Measurements from ENCODE around the gene NPPC. TPM values are rescaled to one million over a fixed set of nuclear protein-coding genes. Genes with fewer than 3 reads are reported as not detected.

Gene NPPC
- total and polyA plus RNA-seq, 2 of the 8 experiments (the other 6 are each of a cell fraction or from before 2014, with no cell fraction given) = 1.3 to 4.7 TPM

DNA sequence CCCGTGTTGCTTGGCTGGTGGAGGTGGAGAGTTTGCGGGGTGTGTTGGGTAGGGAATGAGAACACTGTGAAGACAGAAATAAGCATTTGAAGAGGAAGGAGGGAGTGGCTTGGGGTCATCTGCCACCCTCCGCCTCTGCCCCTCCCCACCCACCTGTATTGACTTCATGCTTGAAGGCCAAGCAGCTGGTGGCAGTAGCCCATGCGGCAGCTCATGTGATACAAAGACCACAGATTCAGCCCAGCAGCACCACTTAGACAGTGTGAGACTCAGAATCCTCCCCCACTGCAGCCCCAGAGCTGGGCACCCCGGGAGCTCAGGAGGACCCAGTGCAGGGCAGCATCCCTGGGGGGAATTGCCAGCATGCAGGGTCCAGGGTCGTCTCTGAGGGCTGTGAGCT is 15.4 kb downstream of the NPPC start:
- whole genome bisulfite sequencing, 2 experiments (ENCODE audit: extremely low coverage in 1 of 2, insufficient coverage in 1 of 2, insufficient read length in 1 of 2, insufficient replicate concordance in 2 of 2, low coverage in 1 of 2, low lambda C conversion rate in 2 of 2, missing lambda C conversion rate in 1 of 2) = 91% methylated on average over 6 of the region's 6 CpGs; no CpG with 5 or more reads in 1 of the 2 experiments
- H4K5ac ChIP-seq (ENCODE audit: insufficient read length, low read depth, low read length) = no peak overlapping the region
- no peak overlapping the region for H2BK20ac ChIP-seq (ENCODE audit: low read length)
- H3K23me2 ChIP-seq (ENCODE audit: low read depth, low read length) = no peaks in the 10 kb centered on the region
- H3K4me3 ChIP-seq (ENCODE audit: extremely low read depth in 1 of 4, insufficient read depth in 2 of 4, low read depth in 3 of 4, low read length in 4 of 4) = no peak overlapping the region
- no peak overlapping the region for H3K14ac ChIP-seq (ENCODE audit: insufficient read length)
- no peaks in the 10 kb centered on the region for H3K27me3 ChIP-seq (replicated peaks in 1 of 4; ENCODE audit: control insufficient read depth in 3 of 4, extremely low read depth in 1 of 4, insufficient read depth in 3 of 4, low read length in 3 of 4)
- ChIA-PET CTCF (ENCODE audit: partially characterized antibody) (interaction anchor here (0.5 to 4.5 kb wide), 12 partner anchors 10 to 536 kb away, joined by 3 to 26 read pairs (median 4); no protein-coding TSS in a partner anchor), POLR2A (ENCODE audit: partially characterized antibody) (no interaction called here)
- H2BK15ac ChIP-seq (ENCODE audit: low read length) = no peak overlapping the region
- H2AK5ac ChIP-seq (ENCODE audit: low read depth, low read length) = no peak overlapping the region
- no peak for TF ChIP-seq CHD2 (IDR thresholded peaks at IDR 0.05; ENCODE audit: low read length)
- TF ChIP-seq, protein P1, sequence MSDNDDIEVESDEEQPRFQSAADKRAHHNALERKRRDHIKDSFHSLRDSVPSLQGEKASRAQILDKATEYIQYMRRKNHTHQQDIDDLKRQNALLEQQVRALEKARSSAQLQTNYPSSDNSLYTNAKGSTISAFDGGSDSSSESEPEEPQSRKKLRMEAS (IDR thresholded peaks at IDR 0.05) = 0 out of 2 replicates have a peak, but pooled peaks have one; percentile 7
- H4K20me1 ChIP-seq (replicated peaks in 1 of 2; ENCODE audit: control insufficient read depth in 1 of 2, insufficient read depth in 2 of 2, low read length in 2 of 2) = no peaks in the 10 kb centered on the region
- H2BK12ac ChIP-seq (ENCODE audit: low read depth, low read length) = no peak overlapping the region
- H2AFZ ChIP-seq (ENCODE audit: low read length) = no peak overlapping the region
- no peaks in the 10 kb centered on the region for H3K79me2 ChIP-seq (ENCODE audit: control insufficient read depth in 1 of 2, insufficient read depth in 2 of 2, low read length in 2 of 2)
- no peak overlapping the region for H3K56ac ChIP-seq (replicated peaks; ENCODE audit: insufficient read length, low read depth, low read length)
- H2BK120ac ChIP-seq (replicated peaks; ENCODE audit: low read depth, low read length) = no peak overlapping the region
- H3K79me1 ChIP-seq (ENCODE audit: low read depth, low read length) = no peaks in the 10 kb centered on the region
- H4K8ac ChIP-seq (ENCODE audit: extremely low read depth, insufficient read depth, low read length) = no peak overlapping the region
- no peak overlapping the region; a peak in 1 of 7 replicates for H3K9ac ChIP-seq (replicated peaks in 1 of 4; ENCODE audit: extremely low read depth in 1 of 4, low read depth in 3 of 4, low read length in 3 of 4)
- no peaks in the 10 kb centered on the region for H3K36me3 ChIP-seq (ENCODE audit: control insufficient read depth in 2 of 4, insufficient read depth in 4 of 4, low read length in 3 of 4)
- no peak overlapping the region for H3K23ac ChIP-seq (ENCODE audit: insufficient read length)
- H3K18ac ChIP-seq (ENCODE audit: extremely low read depth, low read length) = no peak overlapping the region
- H3K4me1 ChIP-seq (replicated peaks in 1 of 4; ENCODE audit: control insufficient read depth in 3 of 4, insufficient read depth in 4 of 4, low read length in 3 of 4) = peaks cover 0 to 6% (median under 1%) of the 10 kb centered on the region in 4 experiments; a peak in 1 of 7 replicates
- H3K27ac ChIP-seq (ENCODE audit: low read depth, low read length) = no peak overlapping the region
- H3K4me2 ChIP-seq (ENCODE audit: insufficient read depth in 1 of 2, low read depth in 2 of 2, low read length in 2 of 2) = no peak overlapping the region
- DNase-seq (ENCODE audit: low read depth in 1 of 2, low spot score in 2 of 2) (no peak), FAIRE-seq (no peak)
- no peak overlapping the region for H3K4ac ChIP-seq (replicated peaks; ENCODE audit: insufficient read length, low read depth, low read length)
- no peak overlapping the region for H2BK5ac ChIP-seq (ENCODE audit: low read depth, low read length)
- no peaks in the 10 kb centered on the region for H3K9me3 ChIP-seq (ENCODE audit: insufficient read depth in 2 of 2, low read depth in 1 of 2, low read length in 1 of 2)
- H4K91ac ChIP-seq (replicated peaks; ENCODE audit: insufficient read length, low read length) = no peak overlapping the region

Data from H1 (cell line).